ENCODE results near the gene RPA3. TPM values are rescaled to one million over a fixed set of nuclear protein-coding genes. Genes with fewer than 3 reads are reported as not detected.

The RPA3 gene
- polyA plus RNA-seq, 1 experiment = 22.9 TPM

- H3K27ac ChIP-seq (ENCODE audit: low read depth, low read length) = no peak overlapping the region
- ChIA-PET POLR2A (no interaction called here), CTCF (no interaction called here)
- no peak overlapping the region for H3K4me3 ChIP-seq (ENCODE audit: low read depth, low read length)
- no peaks in the 10 kb centered on the region for H3K27me3 ChIP-seq (ENCODE audit: control insufficient read depth, insufficient read depth, low read length)
- TF ChIP-seq CTCF (IDR thresholded peaks at IDR 0.05; ENCODE audit: low read depth, low read length) = no peak
- DNase-seq (ENCODE audit: low read depth, low spot score) = no peak
- H3K9me3 ChIP-seq (ENCODE audit: control insufficient read depth, insufficient read depth, low read length) = no peaks in the 10 kb centered on the region
These were observed 19.3 kb upstream of the RPA3 start for GRCh38 chr7:7737674-7738073.

GRCh38 chr7:7736671-7737070 is 18.3 kb upstream of the RPA3 start:
- no peak for DNase-seq (ENCODE audit: low read depth, low spot score)
- no peak overlapping the region for H3K27ac ChIP-seq (ENCODE audit: low read depth, low read length)
- CTCF ChIA-PET = interaction anchor here (1.8 kb wide), 1 partner anchor 56 kb away, joined by 6 read pairs; no protein-coding TSS in a partner anchor
- no peaks in the 10 kb centered on the region for H3K27me3 ChIP-seq (ENCODE audit: control insufficient read depth, insufficient read depth, low read length)
- POLR2A ChIA-PET = no interaction called here
- no peaks in the 10 kb centered on the region for H3K9me3 ChIP-seq (ENCODE audit: control insufficient read depth, insufficient read depth, low read length)
- H3K4me3 ChIP-seq (ENCODE audit: low read depth, low read length) = no peak overlapping the region
- TF ChIP-seq CTCF (IDR thresholded peaks at IDR 0.05; ENCODE audit: low read depth, low read length) = no peak

GRCh38 chr7:7732621-7733281 is 14.3 kb upstream of the RPA3 start:
- ChIA-PET CTCF (no interaction called here), POLR2A (no interaction called here)
- TF ChIP-seq CTCF (IDR thresholded peaks at IDR 0.05; ENCODE audit: low read depth, low read length) = no peak
- Histone ChIP-seq H3K4me3 (ENCODE audit: low read depth, low read length) (no peak overlapping the region), H3K27ac (ENCODE audit: low read depth, low read length) (no peak overlapping the region), H3K27me3 (ENCODE audit: control insufficient read depth, insufficient read depth, low read length) (no peaks in the 10 kb centered on the region), H3K9me3 (ENCODE audit: control insufficient read depth, insufficient read depth, low read length) (no peaks in the 10 kb centered on the region)
- no peak for DNase-seq (ENCODE audit: low read depth, low spot score)

- Histone ChIP-seq H3K27ac (ENCODE audit: low read depth, low read length) (no peak overlapping the region), H3K9me3 (ENCODE audit: control insufficient read depth, insufficient read depth, low read length) (no peaks in the 10 kb centered on the region), H3K4me3 (ENCODE audit: low read depth, low read length) (no peak overlapping the region), H3K27me3 (ENCODE audit: control insufficient read depth, insufficient read depth, low read length) (no peaks in the 10 kb centered on the region)
- no peak for TF ChIP-seq CTCF (IDR thresholded peaks at IDR 0.05; ENCODE audit: low read depth, low read length)
- ChIA-PET CTCF (interaction anchor here (0.6 to 1.0 kb wide), 2 partner anchors 50 to 288 kb away, joined by 3 to 4 read pairs; no protein-coding TSS in a partner anchor), POLR2A (no interaction called here)
- no peak for DNase-seq (ENCODE audit: low read depth, low spot score)
These were observed 13.3 kb upstream of the RPA3 start for GRCh38 chr7:7731732-7732131.

- Histone ChIP-seq H3K9me3 (ENCODE audit: control insufficient read depth, insufficient read depth, low read length) (no peaks in the 10 kb centered on the region), H3K4me3 (ENCODE audit: low read depth, low read length) (no peak overlapping the region), H3K27ac (ENCODE audit: low read depth, low read length) (no peak overlapping the region), H3K27me3 (ENCODE audit: control insufficient read depth, insufficient read depth, low read length) (no peaks in the 10 kb centered on the region)
- no peak for DNase-seq (ENCODE audit: low read depth, low spot score)
- CTCF ChIA-PET = interaction anchor here (1.6 kb wide), 1 partner anchor 8 kb away, joined by 3 read pairs; no protein-coding TSS in a partner anchor
- POLR2A ChIA-PET = no interaction called here
- no peak for TF ChIP-seq CTCF (IDR thresholded peaks at IDR 0.05; ENCODE audit: low read depth, low read length)
These were observed 2.6 kb upstream of the RPA3 start for GRCh38 chr7:7720750-7721621.
